Tibial artery (tissue), 4 donors: ENCODE data around the gene ABL2.

ENCODE experiments used
- DNase-seq, 2 donors: peaks; one replicate each; pipeline ENCODE4 v3.0.0-alpha.2; 2019
- H3K27ac ChIP-seq, 2 donors: fragments of 200-600 bp; sonication (generic) in 1 of 2; 1 replicate in 1 of 2; 2 replicates in 1 of 2; pipeline ENCODE4 v1.5.1; 2018 to 2019; ENCODE audit warnings: mild to moderate bottlenecking in 1 of 2
- H3K27me3 ChIP-seq, 2 donors: fragments of 200-600 bp; sonication (generic) in 1 of 2; one replicate each; pipeline versions ENCODE4 v1.5.1 to v1.6.0; 2016 to 2019
- H3K36me3 ChIP-seq, 3 donors: fragments of 200-600 bp; sonication (generic) in 2 of 3; one replicate each; pipeline ENCODE4 v1.5.1; 2016 to 2019; ENCODE audit warnings: mild to moderate bottlenecking in 2 of 3
- H3K4me1 ChIP-seq, 4 donors: fragments of 200-600 bp; sonication (generic) in 2 of 4; 1 replicate in 3 of 4; 2 replicates in 1 of 4; pipeline ENCODE4 v1.5.1; 2016 to 2019
- H3K4me3 ChIP-seq, 2 donors: fragments of 200-600 bp; sonication (generic) in 1 of 2; 1 replicate in 1 of 2; 2 replicates in 1 of 2; pipeline ENCODE4 v1.5.1; 2018 to 2019; ENCODE audit warnings: mild to moderate bottlenecking in 2 of 2
- H3K9me3 ChIP-seq, 3 donors: fragments of 200-600 bp; sonication (generic) in 1 of 3; one replicate each; pipeline ENCODE4 v1.5.1; 2016 to 2019
- CTCF ChIP-seq, 2 experiments: fragments of 200-600 bp in 1 of 2; fragments of 450-650 bp in 1 of 2; IDR thresholded peaks; one replicate each; pipeline ENCODE4 v1.5.1; 2017 to 2019; ENCODE audit warnings: antibody characterized with exemption in 2 of 2, mild to moderate bottlenecking in 1 of 2, moderate library complexity in 1 of 2
- intact Hi-C: fragments of 100-400 bp; cut with DNase I; formaldehyde crosslinking; loops from one replicate; pipeline ENCODE4 v1.15.0; 2023; ENCODE audit warnings: low total_unique reads

Gene ABL2

GRCh38 chr1:179195376-179195775, 34.1 kb downstream of the ABL2 start:
- no peaks in the 10 kb centered on the region for H3K9me3 ChIP-seq
- H3K4me3 ChIP-seq, result no peak overlapping the region
- H3K27me3 ChIP-seq, result no peaks in the 10 kb centered on the region
- H3K27ac ChIP-seq, result no peak overlapping the region
- no peak for TF ChIP-seq CTCF (IDR thresholded peaks at IDR 0.05)
- DNase-seq, result no peak
- intact Hi-C loops, result loop anchor here (10.0 kb wide), 1 partner anchor 169 kb away; the partner anchor contains the start of gene AXDND1
- peaks cover 0 to 15% (median 2%) of the 10 kb centered on the region in 4 donors for H3K4me1 ChIP-seq
- H3K36me3 ChIP-seq, result no peaks in the 10 kb centered on the region

- Histone ChIP-seq H3K4me3 (no peak overlapping the region), H3K4me1 (peaks cover 0 to 15% (median 2%) of the 10 kb centered on the region in 4 donors), H3K9me3 (no peaks in the 10 kb centered on the region), H3K36me3 (no peaks in the 10 kb centered on the region), H3K27ac (no peak overlapping the region), H3K27me3 (no peaks in the 10 kb centered on the region)
- intact Hi-C loops, result loop anchor here (5.0 to 10.0 kb wide), 2 partner anchors 72 to 171 kb away; partner anchors contain the start of gene AXDND1
- no peak for TF ChIP-seq CTCF (IDR thresholded peaks at IDR 0.05)
- no peak for DNase-seq
Observed at GRCh38 chr1:179194068-179194537, 35.4 kb downstream of the ABL2 start.

- no peak for DNase-seq
- Histone ChIP-seq H3K4me3 (no peak overlapping the region), H3K36me3 (no peaks in the 10 kb centered on the region), H3K9me3 (no peaks in the 10 kb centered on the region), H3K27ac (peak overlapping the region in 1 of 2 donors; percentile 29), H3K27me3 (no peaks in the 10 kb centered on the region), H3K4me1 (peaks cover 0 to 8% (median 2%) of the 10 kb centered on the region in 4 donors)
- TF ChIP-seq CTCF (IDR thresholded peaks at IDR 0.05), result no peak
- intact Hi-C loops, result loop anchor here (5.0 to 10.0 kb wide), 2 partner anchors 69 to 174 kb away; partner anchors contain the start of gene AXDND1
Observed at GRCh38 chr1:179190861-179191260, 38.6 kb downstream of the ABL2 start.

- no peaks in the 10 kb centered on the region for H3K36me3 ChIP-seq
Observed at GRCh38 chr1:179187735-179188471, 41.6 kb downstream of the ABL2 start.

GRCh38 chr1:179187043-179187442, 42.4 kb downstream of the ABL2 start:
- H3K27ac ChIP-seq, result no peak overlapping the region
- no peaks in the 10 kb centered on the region for H3K27me3 ChIP-seq
- intact Hi-C loops, result no loop called here
- no peak overlapping the region for H3K4me3 ChIP-seq
- TF ChIP-seq CTCF (IDR thresholded peaks at IDR 0.05), result no peak
- no peak for DNase-seq
- no peaks in the 10 kb centered on the region for H3K4me1 ChIP-seq
- H3K36me3 ChIP-seq, result no peaks in the 10 kb centered on the region
- H3K9me3 ChIP-seq, result no peaks in the 10 kb centered on the region

More at GRCh38 chr1:179187735-179188471, 41.6 kb downstream of the ABL2 start:
- H3K4me3 ChIP-seq, result no peak overlapping the region
- H3K27ac ChIP-seq, result no peak overlapping the region
- intact Hi-C loops, result no loop called here
- H3K9me3 ChIP-seq, result no peaks in the 10 kb centered on the region
- no peak for TF ChIP-seq CTCF (IDR thresholded peaks at IDR 0.05)
- H3K27me3 ChIP-seq, result no peaks in the 10 kb centered on the region
- H3K4me1 ChIP-seq, result no peaks in the 10 kb centered on the region
- no peak for DNase-seq
